RKO (cell line): ENCODE results near the gene PTPRM.

Experiments used
- DNase-seq: peaks from one replicate; pipeline ENCODE4 v3.0.0-alpha.2; 2016; ENCODE audit warnings: low spot score

PTPRM gene

DNA sequence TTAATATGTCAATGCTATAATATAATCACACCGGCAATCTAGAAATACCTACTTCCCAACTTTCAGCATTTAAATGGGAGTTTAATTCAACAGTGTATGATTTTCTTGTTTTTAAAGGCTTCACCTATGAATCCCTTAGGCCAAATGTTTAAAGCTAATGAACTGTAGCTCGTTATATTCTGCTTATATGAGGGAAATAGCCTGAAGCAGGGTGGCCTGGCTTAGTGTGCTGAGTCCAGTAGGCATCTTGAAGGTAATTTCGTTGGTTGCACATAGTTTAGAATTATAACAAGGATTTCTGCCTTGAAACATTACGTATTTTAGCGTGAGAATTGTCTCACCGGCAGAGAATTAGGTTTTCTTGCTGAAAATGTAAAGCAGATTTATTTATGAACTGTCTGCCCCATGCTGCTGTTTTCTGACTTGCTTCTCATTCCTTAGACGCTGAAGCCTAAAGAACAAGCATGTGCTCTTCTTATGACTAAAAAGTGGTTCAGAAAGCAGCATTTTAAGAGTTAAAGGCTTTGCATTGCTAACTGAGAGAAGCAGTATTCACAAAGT, 608.5 kb downstream of the PTPRM start:
- no peak for DNase-seq

DNA sequence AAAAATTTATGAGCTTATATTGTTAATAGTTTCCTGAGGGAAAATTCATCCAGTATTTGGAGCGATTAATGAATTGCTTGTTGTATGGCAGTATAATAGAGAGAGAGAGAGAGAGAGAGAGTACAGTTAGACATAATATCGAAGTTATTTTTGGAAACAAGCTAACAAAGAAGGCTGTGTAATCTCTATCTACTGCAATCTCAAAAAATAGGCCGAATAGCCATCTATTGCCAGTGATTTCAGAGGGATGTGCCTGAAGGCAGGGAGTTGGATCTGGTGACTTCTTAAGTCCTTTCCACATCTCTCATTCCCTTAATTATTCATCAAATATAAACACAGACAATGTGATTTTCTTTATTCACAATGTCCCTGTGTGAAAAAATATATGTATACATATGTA, 609.0 kb downstream of the PTPRM start:
- no peak for DNase-seq

DNA sequence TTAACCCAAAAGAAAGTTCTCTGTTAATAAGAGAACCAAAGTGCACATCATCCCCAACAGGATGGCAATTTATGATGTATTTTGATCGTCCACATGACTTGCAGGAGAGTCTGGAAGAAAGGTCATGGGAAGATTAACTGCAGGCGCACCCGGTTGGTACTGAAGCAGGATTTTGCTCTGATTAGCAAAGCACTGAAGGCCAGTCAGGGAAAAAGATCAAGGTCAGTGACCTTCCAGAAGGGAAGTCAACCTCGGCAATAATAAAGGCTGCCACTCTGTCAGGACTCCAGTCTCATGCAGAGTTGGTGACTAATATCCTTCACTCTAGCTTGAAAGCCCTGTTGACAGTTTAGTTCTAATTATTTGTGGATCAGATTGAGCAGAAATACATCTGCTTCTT, 609.4 kb downstream of the PTPRM start:
- no peak for DNase-seq

DNA sequence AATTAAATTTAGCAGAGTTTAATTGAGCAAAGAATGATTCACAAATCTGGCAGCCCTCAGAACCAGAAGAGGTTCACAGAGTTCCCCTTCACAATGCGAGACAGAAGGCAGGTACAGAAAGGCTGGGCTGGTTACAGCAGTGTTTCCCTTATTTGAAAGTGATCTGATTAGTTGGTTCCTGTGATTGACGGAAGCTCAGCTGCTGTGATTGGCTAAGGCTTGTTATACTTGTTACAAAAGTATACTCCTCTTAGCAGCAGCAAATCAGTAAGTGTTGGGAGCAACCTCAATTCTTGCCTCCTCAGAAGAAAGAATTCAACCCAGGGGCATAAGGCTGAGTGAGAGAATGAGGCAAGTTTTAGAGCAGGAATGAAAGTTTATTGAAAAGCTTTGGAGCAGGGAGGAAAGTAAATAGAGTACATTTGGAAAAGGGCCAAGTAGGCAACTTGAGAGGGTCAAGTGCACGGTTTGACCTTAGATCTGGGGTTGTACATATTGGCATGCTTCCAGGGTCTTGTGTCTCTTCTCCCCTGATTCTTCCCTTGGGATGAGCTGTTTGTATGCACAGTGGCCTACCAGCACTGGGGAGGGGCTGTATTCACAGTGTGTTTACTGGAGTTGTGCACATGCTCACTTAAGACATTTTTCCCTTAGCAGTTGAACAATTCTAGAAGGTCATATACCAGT, 610.4 kb downstream of the PTPRM start:
- DNase-seq = no peak

DNA sequence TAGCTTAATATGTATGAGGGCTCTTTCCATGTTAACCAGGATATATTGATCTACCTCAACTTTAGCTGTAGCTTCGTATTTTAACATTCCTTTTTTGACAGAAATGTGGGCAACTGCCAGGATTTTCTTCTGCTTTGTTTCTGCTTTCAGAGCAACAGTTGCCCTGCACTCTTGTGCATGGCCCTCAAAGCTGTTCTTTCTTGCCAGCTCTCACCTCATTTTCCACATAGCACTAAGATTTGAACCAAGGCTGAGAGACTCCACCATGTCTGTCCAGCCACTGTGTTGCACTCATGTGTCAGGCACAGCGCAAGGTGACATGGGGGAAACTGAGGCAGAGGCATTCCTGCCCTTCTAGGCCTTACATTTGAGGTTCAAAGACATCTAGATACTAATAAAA, 619.3 kb downstream of the PTPRM start:
- DNase-seq = no peak

DNA sequence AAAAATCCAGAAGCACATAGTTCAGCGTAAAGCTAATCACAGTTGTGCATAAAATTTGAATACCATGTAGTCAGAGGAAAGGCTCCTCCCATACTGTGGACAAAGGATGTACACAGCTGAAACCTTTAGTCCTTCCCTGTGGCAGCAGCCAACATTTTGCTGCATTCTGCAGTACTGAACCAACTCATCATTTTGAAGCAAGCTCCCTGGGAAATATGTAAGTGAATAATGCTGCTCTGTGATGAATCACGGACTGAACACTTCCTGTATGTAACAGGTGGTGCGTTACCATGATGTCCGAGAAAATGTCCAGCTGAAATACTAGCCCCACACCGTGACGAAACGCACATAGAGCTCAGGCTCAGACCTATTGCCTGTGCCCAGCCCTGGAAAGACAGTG, 621.1 kb downstream of the PTPRM start:
- peak; percentile 61 for DNase-seq

DNA sequence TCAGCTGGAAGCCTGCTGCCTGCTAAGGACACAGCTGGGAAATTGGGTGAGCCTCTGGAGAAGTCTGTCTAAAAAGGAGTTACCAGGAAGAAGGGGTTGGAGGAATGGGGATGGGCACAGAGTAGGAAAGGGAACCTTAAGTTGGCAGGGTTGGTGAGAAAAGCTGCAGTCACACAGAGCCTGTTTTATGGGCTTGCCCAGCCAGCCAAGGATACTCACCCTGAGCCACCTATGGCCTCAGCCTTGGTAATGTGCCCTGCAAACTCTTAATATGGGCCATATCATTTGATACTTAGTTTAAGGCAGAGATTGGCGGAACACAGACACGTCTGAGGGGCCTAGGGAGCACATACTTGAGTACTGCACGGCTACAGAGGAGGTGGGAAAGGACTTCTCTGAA, 623.9 kb downstream of the PTPRM start:
- no peak for DNase-seq

DNA sequence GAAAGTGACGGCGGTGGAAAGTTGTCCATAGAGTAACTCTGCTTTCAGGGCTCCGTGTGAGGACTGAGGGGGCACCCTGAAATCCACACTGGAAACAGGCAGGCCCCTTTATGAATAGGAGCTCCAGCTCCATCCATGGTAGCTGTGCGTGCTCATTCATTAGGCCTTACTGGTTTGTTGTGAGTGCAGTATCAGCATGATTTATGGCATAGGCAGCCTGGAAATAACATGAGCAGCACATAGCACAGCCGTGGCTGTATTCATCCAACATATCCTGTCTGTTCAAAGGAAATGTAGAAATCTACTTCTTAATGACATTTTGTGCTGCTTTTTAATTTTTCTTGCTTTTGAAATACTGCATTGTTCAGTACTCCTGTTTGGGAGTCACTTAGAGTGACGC, 627.3 kb downstream of the PTPRM start:
- DNase-seq = no peak

DNA sequence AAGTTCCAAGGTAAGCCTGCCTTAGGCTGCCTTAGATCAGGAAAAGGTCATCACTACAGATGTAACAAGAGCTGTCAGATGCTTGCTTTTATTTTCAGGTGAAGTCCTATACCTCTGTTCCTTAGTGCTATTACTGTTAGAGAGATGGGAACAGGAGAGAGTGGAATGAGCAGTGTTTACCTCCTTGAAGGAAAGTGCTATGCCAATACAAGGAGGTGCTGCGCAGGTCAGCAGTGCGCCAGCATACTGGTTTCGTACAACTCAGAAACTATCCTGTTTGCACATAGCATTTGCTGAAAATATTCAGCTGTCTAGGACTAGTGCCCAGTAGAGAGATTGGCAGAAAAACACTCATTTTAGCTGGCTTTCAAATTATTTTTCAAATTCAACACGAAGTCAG, 629.1 kb downstream of the PTPRM start:
- DNase-seq = no peak

DNA sequence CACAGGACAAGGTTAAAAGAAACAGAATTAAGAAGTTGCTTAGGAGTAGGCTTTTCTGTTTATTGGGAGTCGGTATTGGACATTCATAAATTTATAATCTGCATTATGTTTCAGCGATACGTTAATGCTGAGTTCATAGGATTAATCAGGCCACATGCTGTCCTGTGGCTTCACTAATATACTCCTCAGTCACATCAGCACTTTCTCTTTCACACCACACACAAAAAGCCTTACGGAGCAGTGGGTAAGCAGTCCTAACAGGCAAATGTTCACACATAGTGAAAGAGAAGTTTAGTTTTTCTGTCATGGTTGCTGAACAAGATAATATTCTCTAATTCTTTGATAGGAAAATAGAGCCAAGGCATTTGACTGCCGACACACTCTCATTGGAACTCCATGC, 630.4 kb downstream of the PTPRM start:
- DNase-seq = no peak

DNA sequence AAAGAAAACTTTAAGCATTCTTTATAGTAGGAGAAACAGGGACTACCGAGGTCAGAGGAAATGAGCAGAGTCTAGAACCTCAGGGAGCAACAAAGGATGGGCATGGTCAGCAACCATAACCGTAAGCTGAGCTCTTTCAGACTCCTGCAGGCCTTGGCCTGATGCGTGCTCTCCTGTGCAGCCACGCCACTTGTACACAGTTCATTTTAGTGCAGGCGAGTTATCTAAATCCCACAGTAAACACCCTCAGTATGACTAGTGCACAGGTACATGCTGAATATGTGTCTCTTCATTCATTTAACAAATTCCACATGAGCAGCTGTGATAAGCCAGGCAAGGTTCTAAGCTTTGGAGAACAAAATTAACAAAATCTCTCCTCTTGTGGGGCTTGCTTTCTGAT, 640.9 kb downstream of the PTPRM start:
- no peak for DNase-seq

DNA sequence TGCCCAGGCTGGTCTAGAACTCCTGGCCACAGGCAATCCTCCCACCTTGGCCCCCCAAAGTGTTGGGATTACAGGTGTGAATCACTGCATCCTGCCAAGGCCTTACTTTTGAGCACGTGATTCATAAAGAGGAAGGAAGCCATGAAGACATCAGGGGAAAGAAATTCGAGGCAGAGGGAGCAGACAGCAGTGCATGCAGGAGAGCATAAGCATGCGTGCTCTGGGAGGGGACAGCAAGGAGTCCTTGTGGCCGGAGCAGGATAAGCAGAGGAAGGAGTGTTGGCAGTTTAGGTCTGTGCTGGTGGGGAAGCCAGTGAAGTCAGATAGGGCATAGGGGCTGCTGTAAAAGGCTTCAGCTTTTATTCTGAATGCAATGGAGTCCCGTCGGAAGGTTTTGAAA, 641.6 kb downstream of the PTPRM start:
- DNase-seq = no peak

DNA sequence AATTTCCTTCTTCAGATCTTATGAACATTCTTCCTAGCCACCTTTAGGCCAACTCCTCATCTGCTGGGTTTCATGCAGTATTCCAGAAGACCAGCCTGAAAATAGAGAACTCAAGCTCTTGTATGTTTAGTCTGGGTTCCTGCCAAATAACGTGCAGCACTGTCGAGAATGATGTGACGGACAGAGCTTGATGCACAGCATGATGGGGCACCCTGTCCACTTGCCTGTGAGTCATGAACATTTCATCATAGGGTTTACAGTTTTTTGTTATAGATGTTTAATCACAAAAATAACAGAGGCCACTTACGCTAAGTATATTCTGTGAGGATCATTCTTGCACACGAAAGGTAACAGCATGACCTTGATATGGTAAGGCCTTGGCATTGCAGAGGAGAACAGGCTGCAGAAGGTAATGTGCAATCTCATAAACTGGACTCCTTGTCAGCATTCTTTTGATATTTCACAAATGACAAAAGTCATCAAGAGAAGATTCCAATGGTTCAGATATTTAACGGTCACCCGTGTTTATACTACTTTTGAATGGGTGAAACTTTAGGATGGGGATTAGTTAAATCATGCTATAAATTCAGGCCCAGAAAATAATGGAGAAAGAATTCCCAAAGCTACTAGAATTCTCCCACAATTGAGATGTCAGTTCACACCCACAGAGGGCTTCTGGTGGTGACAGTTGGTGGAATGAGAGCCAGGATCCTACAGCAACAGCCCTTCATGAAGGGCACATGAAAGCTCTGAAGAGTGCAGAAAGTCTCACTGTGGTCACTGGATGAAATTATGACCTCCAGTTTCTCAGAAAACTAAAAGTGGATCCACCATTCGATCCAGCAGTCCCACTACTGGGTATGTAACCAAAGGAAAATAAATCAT, 646.0 kb downstream of the PTPRM start:
- no peak for DNase-seq

DNA sequence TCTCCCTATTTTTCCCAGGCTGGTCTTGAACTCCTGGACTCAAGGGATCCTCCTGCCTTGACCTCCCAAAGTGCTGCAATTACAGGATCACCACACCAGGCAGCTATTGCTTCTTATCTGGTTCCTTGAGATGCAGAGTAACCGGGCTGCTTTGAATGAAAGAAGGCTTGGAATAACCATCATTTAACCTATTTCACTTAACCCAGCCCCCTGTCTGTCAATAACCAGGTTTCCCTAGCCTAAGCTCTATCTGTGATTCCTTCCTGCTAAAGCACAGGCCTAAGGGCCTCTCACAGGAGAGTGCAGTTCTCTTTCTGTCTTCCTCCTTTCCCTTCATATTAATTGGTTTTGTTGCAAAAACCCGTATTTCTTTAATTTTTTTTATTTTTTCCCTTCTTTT, 648.6 kb downstream of the PTPRM start:
- no peak for DNase-seq

DNA sequence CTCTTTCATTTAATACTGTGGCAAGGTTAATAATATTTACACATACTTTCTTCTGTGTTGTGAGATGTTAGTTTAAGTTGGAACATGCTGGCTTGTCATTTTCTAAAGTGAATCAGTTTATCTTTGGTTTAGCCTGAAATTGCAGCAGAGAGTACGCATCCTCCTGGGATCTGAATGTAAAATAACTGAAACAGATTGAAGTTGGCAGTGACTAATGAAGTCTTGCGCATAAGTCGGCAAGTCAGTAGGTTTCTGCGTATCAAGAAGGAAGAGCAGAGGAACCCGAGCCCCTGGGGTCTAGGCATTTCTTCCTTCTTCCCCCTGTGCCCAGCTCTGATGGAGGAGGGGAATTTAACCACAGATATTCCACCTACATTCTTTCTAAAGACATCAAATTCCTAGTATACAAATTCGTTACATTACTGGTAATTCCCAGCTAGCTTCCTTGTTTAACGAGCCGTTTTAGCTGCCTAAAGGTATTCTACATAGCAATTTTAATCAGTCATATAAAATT, 650.0 kb downstream of the PTPRM start:
- no peak for DNase-seq

DNA sequence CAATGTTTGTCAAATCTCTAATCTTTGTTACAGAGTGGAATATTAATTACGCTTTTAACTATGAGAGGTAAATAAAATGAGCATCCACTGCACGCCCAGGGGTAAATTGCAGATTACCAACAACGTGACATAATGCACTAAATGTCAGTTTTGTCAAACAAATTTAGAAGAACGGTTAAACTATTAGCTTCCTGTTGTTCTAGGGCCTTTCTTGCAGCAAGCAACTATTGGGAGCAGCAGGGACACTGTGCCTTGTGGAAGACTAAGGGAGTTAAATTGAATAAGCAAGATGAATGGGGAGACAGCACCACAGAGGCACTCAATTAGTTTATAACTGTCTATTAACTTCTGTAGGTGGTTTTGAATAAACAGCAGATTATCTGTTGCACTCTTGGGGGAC, 651.1 kb downstream of the PTPRM start:
- DNase-seq = no peak

DNA sequence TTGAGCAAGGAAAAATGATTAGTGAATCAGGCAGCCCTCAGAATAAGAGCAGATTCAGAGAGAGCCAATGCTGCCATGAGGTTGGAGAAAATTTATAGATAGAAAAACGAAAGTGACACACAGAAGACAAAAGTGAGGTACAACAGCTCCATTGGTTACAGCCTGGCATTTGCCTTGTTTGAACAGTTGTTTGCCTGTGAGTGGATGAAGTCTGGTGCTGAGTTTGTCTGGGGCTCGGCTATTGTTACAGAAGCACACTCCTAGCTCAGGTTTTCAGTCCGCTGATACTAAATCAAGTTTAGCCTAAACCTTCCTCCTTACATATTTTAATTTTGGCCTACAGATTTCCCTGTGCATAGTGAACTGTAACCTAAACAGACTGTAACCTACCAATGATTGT, 654.3 kb downstream of the PTPRM start:
- DNase-seq = no peak

DNA sequence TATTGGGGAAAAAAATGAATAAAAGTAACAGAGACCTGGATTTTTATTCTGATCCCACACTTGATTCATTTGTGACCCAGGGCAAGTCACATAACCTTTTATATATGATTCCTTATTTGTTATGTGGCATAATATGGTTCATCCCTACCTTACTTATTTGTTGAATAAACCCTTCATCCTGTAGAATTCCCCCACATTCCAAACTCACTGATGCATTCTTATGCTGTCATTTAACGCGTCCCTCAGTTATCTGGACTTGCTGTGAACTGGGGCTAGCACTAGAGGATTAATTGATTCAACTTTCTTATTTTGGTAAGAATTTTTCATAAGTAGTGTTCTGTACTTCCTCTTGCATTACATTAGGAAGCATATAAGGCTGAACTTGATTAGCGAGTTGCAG, 657.5 kb downstream of the PTPRM start:
- DNase-seq = no peak

DNA sequence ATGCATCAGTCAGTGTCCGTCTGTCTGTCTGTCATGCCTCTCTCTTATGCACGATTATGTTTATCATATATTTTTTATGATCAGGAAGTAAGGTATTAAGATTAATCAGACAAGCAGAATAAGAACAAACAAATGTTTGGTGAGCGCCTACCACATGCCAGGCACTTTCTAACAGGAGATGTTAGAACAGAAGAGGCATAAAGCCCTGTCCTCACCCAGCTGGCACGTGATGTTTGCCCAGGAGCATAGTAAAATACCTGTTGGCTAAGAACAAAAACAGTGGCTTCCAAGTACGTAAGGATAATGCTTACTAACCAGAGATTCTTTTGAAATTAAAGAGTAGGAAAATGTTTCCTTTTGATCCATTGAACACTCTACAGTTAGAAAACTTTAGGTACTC, 661.9 kb downstream of the PTPRM start:
- no peak for DNase-seq

DNA sequence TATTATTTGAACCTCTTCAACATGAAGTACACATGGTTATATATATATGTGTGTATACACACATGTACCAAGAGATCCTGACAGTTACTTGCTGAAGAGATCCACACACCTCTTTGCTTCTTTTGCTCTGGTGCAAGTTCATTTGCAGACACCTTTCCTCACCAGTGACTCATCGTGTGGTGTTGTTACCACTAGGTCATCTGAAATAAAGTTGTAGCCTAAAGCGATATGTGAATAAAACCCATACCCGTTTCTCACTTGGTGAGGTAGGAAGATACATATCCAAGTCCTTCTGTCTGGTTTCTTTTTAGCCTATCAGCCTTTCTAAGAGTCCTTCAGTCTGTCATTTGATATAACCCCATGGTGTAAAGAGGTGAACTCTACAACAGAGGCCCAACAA, 662.7 kb downstream of the PTPRM start:
- DNase-seq = no peak

DNA sequence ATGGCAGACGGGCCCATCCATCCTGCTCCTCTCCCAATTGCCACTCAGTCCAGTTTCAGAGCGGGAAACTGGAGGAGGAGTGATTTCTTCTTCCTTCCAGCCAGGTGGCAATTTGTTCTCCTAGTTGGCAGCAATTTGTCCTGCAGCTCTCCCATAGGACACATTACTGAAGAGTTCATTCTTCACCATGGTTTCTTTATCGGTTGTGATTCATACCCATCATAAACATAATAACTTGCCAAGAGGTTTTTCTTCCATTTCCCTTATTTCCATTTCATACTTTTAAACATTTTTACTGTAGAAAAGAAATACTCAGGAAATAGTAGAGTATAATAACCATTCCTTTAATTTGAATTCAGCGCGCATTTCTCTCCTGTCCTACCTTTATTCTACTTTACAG, 664.2 kb downstream of the PTPRM start:
- no peak for DNase-seq

DNA sequence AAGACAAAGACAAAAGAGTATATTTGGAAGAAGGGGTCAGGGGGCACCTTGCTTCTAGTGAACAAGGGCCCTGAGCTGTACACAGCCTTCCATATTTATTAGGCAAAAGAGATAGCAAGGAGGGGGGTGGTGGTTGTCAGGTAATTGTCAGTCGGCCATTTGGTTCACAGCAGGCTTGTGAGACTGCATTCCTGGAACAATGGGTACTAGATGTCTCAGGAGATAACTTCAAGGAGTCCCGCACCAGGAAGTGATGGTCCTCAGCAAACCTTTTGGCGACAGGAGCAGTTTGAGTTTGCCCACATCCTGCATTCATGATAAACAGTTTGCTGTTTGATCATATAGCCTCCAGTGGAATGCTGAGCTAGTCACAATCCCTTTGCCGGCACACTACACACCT, 665.7 kb downstream of the PTPRM start:
- no peak for DNase-seq

DNA sequence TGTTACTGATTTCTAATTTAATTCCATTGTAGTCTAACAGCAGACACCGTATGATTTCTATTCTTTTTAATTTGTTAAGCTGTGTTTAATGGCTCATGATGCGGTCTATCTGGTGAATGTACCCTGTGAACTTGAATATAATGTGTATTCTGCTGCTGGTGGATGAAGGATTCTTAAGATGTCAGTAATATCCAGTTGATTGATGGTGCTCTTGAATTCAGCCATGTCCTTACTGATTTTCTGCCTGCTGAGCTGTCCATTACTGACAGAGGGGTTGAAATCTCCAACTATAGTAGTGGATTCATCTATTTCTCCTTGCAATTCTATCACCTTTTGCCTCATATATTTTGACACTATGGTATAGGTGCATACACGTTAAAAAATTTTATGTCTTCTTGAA, 668.8 kb downstream of the PTPRM start:
- no peak for DNase-seq
